Body of pancreas (tissue), 4 donors: ENCODE measurements around the gene TNIP2.

ENCODE experiments used
- CTCF ChIP-seq, 7 experiments: fragments of 450-650 bp in 4 of 7; fragments of 200-600 bp in 3 of 7; sonication (generic) in 3 of 7; IDR thresholded peaks; one replicate each; pipeline ENCODE4 v1.5.1; 2016 to 2019; ENCODE audit warnings: antibody characterized with exemption in 7 of 7
- POLR2A ChIP-seq, 3 donors: fragments of 450-650 bp; IDR thresholded peaks; one replicate each; pipeline ENCODE4 v1.6.1; 2016; ENCODE audit warnings: antibody characterized with exemption in 3 of 3, mild to moderate bottlenecking in 2 of 3

- TF ChIP-seq CTCF (IDR thresholded peaks at IDR 0.05), result no peak
- TF ChIP-seq POLR2A (IDR thresholded peaks at IDR 0.05), result no peak
Observed at GRCh38 chr4:2699534-2699933, 56.6 kb downstream of the TNIP2 start.
